HL-60/S4 (cell line): Measurements from ENCODE around the gene NLRP1.

Experiments used
- in situ Hi-C: fragments of 300-500 bp; cut with MboI; formaldehyde crosslinking; loops from 2 replicates; pipeline ENCODE4 v1.14.3; 2022; ENCODE audit warnings: low sequenced_read_pairs

NLRP1 gene

DNA sequence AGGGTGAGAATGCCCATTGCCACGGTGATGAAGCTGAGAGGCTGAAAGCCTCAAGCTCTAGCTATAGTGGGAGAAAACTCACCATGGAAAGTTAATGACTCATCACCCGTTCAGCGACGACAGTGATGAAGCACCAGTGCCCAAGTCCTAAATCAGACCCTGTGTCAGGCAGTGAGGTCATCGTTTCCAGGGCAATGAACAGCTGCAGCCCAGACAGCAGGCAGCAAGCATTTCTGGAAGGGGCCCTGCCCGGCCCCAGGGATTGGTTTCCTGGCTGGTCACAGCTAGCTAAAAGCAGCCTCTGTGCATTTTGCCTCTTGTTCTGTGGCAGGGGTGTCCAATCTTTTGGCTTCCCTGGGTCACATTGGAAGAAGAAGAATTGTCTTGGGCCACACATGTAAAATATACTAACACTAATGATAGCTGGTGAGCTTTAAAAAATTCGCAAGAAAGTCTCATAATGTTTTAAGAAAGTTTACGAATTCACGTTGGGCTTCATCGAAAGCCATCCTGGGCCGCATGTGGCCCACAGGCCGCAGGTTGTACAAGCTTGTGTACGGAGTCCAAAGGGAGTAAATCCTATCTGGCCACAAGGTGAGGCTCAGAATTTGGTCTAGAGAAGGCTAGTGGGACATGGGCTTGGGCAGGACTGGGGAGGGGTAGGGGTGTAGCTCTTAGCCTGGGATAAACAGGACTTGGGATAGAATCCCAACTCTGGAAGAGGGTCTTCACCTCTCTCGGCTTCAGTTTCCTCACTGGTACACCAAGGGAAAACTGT is 57.3 kb downstream of the NLRP1 start:
- in situ Hi-C loops = no loop called here

DNA sequence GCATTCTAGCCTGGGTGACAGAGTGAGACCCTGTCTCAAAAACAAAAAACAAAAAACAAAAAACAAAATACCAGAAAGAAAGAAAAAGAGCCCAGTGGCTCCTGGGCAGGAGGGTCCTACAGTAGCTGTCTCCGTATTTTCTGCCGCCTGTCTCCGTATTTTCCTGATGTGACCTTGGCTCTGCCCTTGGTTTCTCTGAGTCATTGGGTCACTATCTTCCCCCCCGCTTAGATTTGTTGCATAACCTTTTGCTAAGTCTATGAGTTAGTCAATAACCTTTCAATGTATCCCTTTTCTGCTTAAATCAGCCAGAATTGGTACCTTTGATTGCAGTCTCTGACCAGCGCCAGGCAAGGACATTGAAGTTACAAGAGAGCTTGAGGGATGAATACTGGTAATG is 61.1 kb downstream of the NLRP1 start:
- in situ Hi-C loops = no loop called here

DNA sequence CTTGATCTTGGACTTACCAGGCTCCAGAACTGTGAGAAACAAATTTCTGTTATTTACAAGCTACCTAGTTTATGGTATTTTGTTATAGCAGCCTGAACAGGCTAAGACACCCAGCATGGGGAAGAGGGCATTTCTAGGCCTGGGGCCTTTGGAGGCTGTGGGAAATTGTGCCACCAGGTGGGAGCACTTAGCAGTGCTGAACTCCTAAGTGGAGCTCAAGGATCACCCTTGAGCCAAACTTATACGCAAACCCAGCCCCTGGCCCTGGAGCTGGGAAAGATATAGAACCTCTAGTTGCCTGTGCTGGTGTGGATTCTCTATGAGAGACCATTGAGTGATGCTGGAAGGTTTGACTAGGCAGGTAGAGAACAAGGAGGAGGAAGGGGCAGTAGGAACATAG is 61.8 kb downstream of the NLRP1 start:
- in situ Hi-C loops = no loop called here

DNA sequence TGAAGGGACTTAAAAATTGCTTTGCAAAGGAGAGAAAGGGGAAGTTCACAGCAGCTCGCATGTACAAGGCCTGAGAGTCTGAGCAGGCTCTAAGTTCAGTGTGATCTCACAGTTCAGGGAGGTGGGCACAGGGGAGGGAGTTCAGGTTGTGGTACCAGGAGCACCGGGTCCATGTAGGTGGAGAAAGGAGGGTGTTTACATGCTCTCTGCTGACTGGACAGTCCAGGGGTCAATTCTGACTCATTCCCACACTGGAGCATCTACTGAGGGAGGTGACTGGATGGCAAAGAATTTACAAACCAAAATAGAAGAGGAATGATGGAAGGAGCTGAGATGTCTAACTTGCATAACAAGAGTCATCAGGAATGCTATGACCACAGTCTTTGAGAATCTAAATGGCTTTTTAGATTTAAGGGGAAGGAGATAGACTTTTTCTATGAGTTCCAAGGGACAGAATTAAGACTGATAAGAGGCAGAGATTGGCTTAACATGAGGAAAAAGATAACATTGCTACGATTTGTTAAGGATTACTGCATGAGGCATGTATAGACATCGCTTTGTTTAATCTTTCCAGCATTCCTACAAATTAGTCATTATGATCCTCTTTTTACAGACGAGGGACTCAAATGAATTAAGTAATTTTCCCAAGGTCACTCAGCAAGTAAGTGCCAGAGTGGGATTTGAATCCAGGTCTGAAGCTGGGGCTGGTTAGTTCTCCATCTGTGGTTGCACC is 68.1 kb downstream of the NLRP1 start:
- in situ Hi-C loops = no loop called here

DNA sequence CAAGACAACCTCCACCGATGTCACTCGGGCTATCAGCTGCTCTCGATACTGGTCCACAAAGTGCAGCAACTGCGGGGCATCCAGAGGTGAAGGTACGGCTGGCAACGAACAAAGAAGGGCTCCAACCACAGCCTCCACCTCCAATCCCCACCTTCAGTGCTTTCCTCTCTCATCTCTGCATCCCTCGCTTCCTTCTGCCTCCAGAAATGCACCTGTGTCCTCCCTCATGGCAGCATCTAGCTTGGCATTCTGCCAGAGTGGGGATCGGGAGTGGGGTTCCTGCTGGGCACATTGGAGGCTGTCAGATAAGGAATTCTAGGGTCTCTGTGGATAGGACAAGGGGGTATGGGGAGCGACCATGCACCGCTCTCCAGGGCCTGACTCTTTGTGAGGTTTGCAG is 69.3 kb downstream of the NLRP1 start:
- in situ Hi-C loops = no loop called here

DNA sequence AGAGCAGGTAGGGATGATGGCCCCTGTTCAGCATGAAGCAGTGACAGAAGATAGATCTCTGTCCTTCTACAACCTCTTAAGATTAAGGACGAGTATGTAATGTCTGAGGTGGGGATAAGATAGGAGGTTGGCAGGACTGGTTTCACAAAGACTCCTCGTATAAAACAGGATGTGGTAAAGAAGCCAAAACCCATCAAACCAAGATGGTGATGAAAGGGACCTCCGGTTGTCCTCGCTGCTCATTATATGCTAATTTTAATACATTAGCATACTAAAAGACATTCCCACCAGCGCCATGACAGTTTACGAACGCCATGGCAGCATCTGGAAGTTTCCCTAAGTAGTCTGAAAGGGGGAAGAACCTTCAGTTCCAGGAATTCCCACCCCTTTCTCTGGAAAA is 70.7 kb downstream of the NLRP1 start:
- in situ Hi-C loops = no loop called here

DNA sequence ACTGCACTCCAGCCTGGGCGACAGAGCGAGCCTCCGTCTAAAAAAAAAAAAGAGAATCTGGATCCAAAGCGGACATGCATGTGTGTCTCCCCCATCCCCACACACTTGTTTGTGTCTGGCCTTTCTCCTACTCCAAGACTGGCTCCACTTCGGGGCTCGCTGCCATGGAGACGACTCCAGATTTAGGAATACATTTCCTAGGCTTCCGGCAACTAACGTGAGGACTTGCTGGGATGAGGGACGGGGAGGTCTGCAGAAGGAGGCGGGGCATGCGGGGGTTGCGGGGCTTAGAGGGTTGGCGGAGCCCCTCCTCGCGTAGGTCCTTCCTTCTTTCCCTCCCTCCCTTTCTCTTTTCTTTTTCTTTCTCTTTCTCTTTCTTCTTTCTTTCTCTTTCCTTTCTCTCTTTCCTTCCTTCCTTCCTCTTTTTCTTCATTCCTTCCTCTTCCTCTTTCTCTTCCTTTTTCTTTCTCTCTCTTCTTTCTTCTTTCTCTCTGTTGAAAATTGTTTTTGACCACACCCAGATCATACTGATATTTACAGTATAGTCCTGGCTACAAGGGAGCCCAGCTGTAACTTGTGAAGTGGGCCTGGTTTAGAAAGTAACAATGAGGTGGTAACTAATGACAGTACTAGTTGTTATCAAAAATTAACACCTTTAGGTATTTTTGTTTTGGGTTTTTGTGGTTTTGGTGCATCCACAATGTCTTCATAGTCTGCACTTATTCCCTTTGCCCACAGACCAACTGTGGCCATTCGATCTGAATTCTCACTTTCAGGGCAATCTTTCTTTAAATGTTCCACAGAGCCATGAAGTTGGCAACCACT is 72.7 kb downstream of the NLRP1 start:
- in situ Hi-C loops = no loop called here

DNA sequence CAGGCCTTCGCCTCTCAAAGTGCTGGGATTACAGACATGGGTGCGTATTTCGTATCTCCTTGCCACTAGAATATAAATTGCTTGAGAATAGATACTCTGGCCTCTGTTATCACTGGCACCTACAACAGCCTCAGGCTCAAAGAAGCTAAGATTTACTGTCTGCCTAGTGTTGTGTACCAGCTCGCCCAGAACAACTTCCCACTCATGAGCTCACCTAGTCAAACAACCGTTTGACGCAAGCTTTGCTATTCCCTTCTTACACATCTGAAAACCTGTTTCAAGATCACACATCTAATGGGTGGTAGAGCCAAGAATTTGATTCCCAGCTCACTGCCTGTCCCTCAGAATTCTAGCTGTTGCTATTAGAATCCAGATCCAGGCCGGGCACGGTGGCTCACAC is 73.5 kb downstream of the NLRP1 start:
- in situ Hi-C loops = no loop called here

DNA sequence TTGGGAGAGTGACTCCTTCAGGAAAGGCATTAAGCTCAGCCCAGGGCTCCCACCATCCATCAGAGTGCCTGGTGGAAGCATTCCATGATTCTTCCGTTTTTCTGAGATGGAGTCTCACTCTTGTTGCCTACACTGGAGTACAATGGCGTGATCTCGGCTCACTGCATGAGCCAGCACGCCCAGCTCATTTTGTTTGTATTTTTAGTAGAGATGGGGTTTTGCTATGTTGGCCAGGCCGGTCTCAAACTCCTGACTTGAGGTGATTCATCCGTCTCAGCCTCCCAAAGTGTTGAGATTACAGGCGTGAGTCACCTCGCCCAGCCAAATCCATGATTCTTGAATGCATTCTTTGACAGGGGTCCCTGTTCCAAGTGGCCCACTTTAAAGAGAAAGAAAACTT is 74.8 kb downstream of the NLRP1 start:
- in situ Hi-C loops = no loop called here

DNA sequence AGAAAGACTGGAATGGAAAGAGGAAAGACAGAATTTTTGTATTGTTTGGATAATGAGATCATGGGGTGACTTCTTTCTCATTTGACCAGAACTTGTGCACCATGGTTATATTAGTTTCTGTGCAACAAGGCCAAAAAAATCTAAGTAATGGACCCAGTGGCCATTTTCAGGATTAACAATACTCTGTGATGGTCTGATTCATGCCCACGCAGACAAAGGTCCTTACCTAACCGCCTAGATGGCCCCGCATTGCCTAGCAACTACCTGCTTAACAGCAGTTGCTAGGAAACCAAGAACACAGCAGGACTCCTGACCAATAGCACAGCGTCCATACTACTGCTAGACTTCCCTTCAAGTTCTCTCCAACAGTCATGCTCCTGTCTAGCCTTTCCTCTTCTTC is 75.5 kb downstream of the NLRP1 start:
- in situ Hi-C loops = no loop called here

DNA sequence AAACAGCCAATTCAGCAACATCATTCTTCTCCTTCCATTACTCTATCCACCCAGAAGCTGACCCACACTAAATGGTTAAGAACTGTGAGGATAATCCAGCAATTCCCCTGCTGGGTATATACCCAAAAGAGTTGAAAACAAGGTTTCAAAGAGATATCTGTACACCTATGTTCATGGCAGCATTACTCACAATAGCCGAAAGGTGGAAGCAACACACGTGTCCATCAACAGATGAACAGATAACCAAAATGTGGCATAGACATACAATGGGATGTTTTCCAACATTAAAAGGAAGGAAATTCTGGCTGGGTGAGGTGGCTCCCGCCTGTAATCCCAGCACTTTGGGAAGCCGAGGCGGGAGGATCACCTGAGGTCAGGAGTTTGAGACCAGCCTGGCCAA is 78.0 kb downstream of the NLRP1 start:
- in situ Hi-C loops = no loop called here

DNA sequence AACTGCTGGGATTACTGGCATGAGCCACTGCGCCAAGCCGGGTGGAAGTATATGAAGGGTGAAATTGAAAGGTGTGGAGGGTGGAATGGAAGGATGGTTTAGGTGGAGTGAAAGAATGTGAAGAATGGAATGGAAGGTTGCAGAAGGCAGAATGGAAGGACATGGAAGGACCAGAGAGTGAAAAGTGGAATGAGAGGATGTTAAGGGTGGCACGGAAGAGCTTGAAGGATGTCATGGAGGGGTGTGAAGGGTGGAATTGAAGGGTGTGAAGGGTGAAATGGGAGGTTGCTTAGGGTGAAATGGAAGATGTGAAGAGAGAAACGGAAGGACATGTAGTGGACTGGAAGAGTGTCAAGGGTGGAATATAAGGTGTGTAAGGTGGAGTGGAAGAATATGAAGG is 81.8 kb downstream of the NLRP1 start:
- in situ Hi-C loops = no loop called here

DNA sequence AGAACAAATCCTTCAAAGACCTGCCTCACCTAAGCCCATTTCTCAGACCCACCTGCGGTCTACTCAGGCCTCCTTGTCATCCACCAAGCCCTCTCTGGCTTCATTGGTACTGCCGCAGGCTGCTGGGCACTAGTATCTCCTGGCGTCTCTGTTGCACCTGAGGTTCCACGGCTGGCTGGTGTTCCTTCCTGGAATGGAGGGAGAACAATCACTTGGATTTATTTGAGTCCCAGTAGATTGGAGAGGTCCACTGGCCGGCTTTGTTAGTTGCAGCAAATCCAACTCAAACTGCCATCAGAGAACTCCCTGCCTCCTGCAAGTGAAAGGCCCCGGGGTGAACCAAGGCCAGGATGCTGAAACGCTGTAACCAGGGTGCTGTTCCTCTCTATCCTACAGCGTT is 82.6 kb downstream of the NLRP1 start:
- in situ Hi-C loops = no loop called here

DNA sequence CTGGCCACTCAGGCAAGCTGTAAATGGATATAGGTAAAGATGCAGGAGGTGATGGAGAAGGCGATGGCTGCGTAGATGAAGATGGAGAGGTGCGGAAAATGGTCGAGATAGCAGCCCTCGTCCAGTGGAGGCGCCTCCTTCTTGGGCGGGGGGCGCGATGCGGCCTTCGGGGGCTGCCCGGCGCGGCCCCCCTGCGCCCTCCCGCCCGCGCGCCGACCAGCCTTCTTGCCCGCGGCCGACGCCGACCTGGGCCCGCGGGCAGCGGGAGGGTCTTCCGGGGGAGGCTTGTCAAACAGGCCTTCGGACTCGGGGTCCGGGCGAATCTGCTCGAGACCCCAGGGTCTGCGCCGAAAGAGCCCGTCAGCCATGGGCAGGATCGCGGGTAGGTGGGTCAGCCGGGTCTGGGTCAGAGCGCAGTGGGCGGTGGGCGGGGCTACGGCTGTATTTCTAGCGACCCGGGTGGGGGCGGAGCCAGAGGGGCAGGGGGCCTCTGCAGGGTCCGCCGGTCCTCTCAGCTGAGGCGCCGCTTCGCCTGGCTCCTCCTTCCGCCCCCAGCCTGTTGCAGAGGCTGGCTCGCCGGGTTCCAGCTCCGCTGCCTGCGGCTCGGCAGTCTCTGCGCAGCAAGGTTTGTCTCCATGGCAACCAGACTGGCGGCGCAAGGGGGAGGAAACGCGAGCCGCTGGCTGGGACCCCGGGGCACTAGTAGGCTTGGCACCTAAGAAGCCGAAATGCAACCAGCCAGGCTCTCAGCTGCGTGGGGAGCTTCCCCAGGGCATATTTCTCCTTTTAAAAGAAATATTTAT is 83.5 kb downstream of the NLRP1 start:
- in situ Hi-C loops = no loop called here

DNA sequence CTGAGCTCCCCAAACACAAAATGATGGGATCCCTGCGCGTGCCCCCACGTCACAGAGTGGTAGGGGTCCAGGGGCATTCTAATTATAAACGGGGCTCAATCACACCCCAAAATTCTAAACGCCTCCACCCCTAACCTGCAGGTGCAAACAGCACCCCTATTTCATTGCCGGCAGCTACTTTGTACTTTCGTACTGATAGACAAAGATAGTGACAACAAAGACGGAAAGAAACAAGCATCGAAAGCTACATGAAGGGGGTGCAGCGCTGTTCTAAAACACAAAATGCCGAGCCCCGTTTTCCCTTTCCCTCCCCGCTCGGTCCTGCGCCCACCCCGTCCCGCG is 84.1 kb downstream of the NLRP1 start:
- in situ Hi-C loops = no loop called here

DNA sequence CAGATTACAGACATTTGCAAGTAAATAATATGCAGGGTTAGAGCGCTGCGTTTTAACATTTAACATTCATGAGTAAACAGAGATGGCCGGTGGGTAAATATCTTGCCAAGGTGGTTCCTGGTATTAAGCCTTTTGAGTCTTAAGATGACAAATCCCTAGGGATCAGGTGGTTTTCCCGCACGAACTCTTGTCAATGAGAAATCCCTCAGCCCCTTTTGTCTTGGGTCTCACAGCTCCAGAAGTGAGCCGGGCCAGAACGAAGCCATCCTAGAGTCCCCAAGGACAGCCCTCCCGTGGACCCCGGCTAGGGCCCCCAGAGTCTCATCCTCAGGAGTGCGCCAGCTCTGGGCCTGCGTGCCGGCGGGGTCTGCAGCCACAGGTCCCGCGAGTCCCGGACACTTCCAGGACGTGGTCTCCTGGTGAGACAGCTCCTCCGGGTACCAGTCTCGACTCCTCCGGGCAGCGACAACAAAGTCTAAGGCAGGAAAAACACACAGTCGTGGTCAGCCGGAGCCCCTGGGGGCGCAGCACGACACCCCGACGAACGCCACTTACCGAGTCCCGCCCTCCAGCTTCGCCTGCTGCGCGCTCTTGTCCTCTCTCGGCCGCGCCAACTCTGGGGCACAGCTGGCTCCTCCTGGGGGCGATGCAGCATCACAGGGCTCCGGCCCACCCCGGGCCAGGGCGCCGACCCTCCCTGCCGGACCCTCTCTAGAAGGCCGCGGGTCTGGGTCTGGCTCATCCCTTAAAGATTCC is 84.7 kb downstream of the NLRP1 start:
- in situ Hi-C loops = no loop called here

DNA sequence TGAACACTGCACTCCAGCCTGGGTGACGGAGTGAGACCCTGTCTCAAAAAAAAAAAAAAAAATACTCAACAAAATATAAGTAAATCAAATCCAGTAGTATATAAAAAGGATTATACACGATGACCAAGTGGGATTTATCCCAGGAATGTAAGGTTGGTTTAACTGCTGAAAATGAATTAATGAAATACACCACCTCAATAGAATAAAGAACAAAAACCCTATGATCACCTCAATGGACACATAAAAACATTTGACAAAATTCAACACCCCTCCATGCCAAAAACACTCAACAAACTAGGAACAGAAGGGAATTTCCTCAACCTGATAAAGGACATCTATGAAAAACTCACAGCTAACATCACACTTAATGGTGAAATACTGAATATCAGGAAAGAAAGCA is 91.3 kb downstream of the NLRP1 start:
- in situ Hi-C loops = no loop called here

DNA sequence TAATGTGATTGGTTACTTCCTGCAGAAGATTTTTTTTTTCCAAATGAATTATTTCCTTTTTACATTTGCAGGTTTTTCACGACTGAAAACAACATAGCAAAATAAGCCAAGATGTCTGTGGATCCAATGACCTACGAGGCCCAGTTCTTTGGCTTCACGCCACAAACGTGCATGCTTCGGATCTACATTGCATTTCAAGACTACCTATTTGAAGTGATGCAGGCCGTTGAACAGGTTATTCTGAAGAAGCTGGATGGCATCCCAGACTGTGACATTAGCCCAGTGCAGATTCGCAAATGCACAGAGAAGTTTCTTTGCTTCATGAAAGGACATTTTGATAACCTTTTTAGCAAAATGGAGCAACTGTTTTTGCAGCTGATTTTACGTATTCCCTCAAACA is 95.6 kb downstream of the NLRP1 start:
- in situ Hi-C loops = no loop called here

DNA sequence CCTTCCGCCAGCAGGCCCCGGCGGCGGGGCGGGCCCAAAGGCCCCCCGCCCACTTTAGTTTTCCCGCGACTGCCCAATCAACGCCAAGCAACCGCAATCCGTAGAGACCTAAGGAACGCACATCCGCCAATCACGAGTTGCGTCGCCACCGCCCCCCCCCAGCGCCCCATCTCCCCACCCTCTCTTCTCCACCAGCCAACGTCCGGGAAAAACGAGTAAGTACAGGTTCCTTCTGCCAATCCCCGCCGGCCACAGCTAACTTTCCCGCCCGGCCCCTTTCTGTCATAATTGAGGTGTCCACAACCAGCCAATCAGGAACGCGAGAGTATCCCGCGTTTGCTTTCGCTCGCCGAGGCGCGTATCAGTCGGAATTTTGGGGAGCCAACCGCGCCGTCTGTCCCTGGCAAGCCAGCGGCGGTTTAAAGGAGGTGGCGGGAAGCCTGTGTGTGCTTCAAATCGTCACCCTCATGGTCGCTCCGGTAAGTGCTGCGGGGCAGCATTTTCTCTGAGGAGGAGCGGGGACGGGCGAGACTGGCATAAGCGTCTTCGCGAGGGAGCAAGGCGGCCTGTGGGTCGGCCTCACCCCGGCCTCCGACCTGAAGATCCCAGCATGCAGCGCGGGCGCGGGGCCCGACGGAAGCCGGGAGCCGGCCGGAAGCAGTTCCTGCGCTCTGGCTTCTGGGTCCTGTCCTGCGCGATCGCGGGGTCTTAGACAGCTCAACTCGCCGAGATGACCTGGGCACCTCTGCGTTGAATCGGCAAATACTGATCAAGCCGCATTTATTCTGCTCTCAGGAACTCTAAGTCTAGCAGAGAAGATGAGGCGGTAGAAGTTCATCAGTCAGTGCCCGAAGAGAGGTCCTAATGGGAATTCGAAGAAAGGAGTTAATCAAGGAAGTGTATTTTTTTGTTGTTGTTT is 97.8 kb downstream of the NLRP1 start, which contains the start of gene MIS12:
TSS of gene MIS12 (plus strand) at position 361 of the 919 bp plus-strand sequence. CDS start 2,297 bp downstream, outside the sequence.
- in situ Hi-C loops = no loop called here
